HG03342 (cell line): ENCODE results near the gene PHGDH.
"Not testable (repeated sequence)": the region's sequence is repeated elsewhere in the genome, so short reads cannot be mapped to it uniquely, and the experiment has no call there.

Experiments
- ATAC-seq: cut with Tn5 transposase; IDR thresholded peaks from one replicate; pipeline ENCODE4 v1.9.1; 2021; ENCODE audit warnings: mild to moderate bottlenecking, moderate library complexity; ENCODE audit not compliant: unreplicated experiment

The PHGDH gene

GRCh38 chr1:119696863-119697262 is 14.9 kb upstream of the PHGDH start:
- ATAC-seq: not testable (repeated sequence)

GRCh38 chr1:119697598-119697997 is 14.1 kb upstream of the PHGDH start:
- no peak for ATAC-seq

- ATAC-seq: no peak
Measured at GRCh38 chr1:119700326-119700725, 11.4 kb upstream of the PHGDH start.

GRCh38 chr1:119701659-119702058 is 10.1 kb upstream of the PHGDH start:
- ATAC-seq: no peak

GRCh38 chr1:119702384-119702783 is 9.3 kb upstream of the PHGDH start:
- ATAC-seq: no peak

- no peak for ATAC-seq
Measured at GRCh38 chr1:119703666-119704450, 7.9 kb upstream of the PHGDH start.

- ATAC-seq: not testable (repeated sequence)
Measured at GRCh38 chr1:119706599-119706998, 5.1 kb upstream of the PHGDH start.

- ATAC-seq: not testable (repeated sequence)
Measured at GRCh38 chr1:119711356-119711803, 354 bp upstream of the PHGDH start.

- ATAC-seq: no peak
Measured at GRCh38 chr1:119712342-119713038, 756 bp downstream of the PHGDH start.

GRCh38 chr1:119713039-119713748 is 1.5 kb downstream of the PHGDH start:
- no peak for ATAC-seq

- no peak for ATAC-seq
Measured at GRCh38 chr1:119713749-119714456, 2.2 kb downstream of the PHGDH start.

- no peak for ATAC-seq
Measured at GRCh38 chr1:119714583-119714982, 2.8 kb downstream of the PHGDH start.

GRCh38 chr1:119715542-119715941 is 3.8 kb downstream of the PHGDH start:
- no peak for ATAC-seq

GRCh38 chr1:119718409-119718808 is 6.7 kb downstream of the PHGDH start:
- no peak for ATAC-seq

- no peak for ATAC-seq
Measured at GRCh38 chr1:119718972-119719371, 7.2 kb downstream of the PHGDH start.

GRCh38 chr1:119720866-119721440 is 9.2 kb downstream of the PHGDH start:
- ATAC-seq: no peak

GRCh38 chr1:119721896-119722295 is 10.2 kb downstream of the PHGDH start:
- no peak for ATAC-seq

- no peak for ATAC-seq
Measured at GRCh38 chr1:119724611-119725218, 13.0 kb downstream of the PHGDH start.

- ATAC-seq: no peak
Measured at GRCh38 chr1:119725626-119726025, 13.9 kb downstream of the PHGDH start.

GRCh38 chr1:119727991-119728390 is 16.3 kb downstream of the PHGDH start:
- no peak for ATAC-seq
